Mucosa of stomach (tissue), 1 donor: Measurements from ENCODE around the gene SLC25A44.
"Not testable (repeated sequence)": the region's sequence is repeated elsewhere in the genome, so short reads cannot be mapped to it uniquely, and the experiment has no call there.

Experiments used
- H3K27me3 ChIP-seq: one replicate; pipeline ENCODE4 v1.7.0; 2013; ENCODE audit warnings: mild to moderate bottlenecking, low read length; ENCODE audit not compliant: control insufficient read depth, insufficient read depth
- H3K36me3 ChIP-seq: one replicate; pipeline ENCODE4 v1.7.0; 2013; ENCODE audit warnings: low read length; ENCODE audit not compliant: control insufficient read depth, insufficient read depth
- H3K4me1 ChIP-seq: one replicate; pipeline ENCODE4 v1.7.0; 2013; ENCODE audit warnings: mild to moderate bottlenecking, low read length; ENCODE audit not compliant: control insufficient read depth, insufficient read depth
- H3K4me3 ChIP-seq: one replicate; pipeline ENCODE4 v1.7.0; 2013; ENCODE audit warnings: low read length
- H3K9ac ChIP-seq: one replicate; pipeline ENCODE4 v1.7.0; 2013; ENCODE audit warnings: mild to moderate bottlenecking, low read length, moderate library complexity
- H3K9me3 ChIP-seq: one replicate; pipeline ENCODE4 v1.7.0; 2013; ENCODE audit warnings: mild to moderate bottlenecking, low read length, moderate library complexity; ENCODE audit not compliant: control insufficient read depth
- donor health status: Pancreatic carcinoma.

Gene SLC25A44

DNA sequence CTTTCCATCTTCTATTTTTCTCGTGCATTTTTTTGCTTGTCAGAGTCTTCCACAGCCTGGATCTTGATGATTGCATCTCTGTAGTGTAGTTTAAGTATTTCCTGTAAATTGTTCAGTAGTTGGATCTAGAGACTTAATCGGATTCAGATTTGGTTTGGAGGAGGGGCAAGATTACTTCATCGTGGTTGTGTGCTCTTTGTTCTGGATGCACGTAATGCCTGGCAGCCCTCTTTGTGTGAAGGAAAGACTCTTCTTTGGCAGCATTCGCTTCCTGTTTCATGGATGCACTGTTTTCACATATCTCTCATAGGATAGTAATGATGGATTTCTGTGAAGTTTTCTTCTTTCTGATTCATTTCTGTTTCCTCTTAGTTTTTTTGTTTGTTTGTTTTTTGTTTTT is 26.4 kb upstream of the SLC25A44 start:
- Histone ChIP-seq H3K9me3 (no peaks in the 10 kb centered on the region), H3K36me3 (no peaks in the 10 kb centered on the region), H3K4me1 (no peaks in the 10 kb centered on the region), H3K4me3 (no peak overlapping the region), H3K9ac (no peak overlapping the region), H3K27me3 (no peaks in the 10 kb centered on the region)

DNA sequence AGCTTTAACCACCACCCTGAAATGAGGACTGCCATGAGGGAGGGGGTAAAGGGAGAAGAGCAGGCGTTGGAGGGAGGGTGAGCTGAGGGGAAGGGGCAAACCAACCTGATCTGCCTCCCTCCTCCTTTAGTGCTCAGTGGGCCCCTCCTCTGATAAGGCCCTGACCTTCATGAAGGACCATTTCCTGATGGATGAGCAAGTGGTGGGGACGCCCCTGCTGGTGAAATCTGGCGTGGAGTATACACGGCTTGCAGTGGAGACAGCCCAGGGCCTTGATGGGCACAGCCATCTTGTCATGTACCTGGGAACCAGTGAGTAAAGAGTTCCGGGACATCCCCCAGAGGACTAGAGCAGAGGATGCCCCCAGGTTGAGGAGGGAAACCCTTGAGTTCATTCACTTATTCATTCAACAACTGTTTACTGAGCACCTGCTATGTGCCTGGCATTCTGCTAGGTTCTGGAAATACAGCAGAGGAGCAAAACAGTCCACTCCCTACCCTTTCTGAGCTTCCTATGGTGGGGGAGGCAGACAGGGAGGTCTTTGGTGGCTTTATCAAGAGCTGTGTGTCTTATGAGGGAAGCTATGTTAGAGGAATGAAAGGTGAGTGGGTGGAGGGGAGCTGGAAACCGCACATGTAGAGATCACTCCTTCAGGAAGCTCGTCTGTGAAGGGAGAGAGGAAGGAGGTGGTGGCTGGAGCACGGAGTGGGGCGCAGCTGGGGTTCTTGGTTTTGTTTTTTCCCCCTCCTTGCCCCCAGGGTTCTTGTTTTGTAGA is 21.0 kb upstream of the SLC25A44 start:
- Histone ChIP-seq H3K4me3 (no peak overlapping the region), H3K9me3 (no peaks in the 10 kb centered on the region), H3K36me3 (no peaks in the 10 kb centered on the region), H3K27me3 (no peaks in the 10 kb centered on the region), H3K4me1 (no peaks in the 10 kb centered on the region), H3K9ac (no peak overlapping the region)

DNA sequence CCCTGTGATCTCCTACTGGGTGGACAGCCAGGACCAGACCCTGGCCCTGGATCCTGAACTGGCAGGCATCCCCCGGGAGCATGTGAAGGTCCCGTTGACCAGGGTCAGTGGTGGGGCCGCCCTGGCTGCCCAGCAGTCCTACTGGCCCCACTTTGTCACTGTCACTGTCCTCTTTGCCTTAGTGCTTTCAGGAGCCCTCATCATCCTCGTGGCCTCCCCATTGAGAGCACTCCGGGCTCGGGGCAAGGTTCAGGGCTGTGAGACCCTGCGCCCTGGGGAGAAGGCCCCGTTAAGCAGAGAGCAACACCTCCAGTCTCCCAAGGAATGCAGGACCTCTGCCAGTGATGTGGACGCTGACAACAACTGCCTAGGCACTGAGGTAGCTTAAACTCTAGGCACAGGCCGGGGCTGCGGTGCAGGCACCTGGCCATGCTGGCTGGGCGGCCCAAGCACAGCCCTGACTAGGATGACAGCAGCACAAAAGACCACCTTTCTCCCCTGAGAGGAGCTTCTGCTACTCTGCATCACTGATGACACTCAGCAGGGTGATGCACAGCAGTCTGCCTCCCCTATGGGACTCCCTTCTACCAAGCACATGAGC is 17.2 kb upstream of the SLC25A44 start:
- Histone ChIP-seq H3K27me3 (no peaks in the 10 kb centered on the region), H3K36me3 (no peaks in the 10 kb centered on the region), H3K9me3 (no peaks in the 10 kb centered on the region), H3K4me1 (no peaks in the 10 kb centered on the region), H3K9ac (no peak overlapping the region), H3K4me3 (no peak overlapping the region)

DNA sequence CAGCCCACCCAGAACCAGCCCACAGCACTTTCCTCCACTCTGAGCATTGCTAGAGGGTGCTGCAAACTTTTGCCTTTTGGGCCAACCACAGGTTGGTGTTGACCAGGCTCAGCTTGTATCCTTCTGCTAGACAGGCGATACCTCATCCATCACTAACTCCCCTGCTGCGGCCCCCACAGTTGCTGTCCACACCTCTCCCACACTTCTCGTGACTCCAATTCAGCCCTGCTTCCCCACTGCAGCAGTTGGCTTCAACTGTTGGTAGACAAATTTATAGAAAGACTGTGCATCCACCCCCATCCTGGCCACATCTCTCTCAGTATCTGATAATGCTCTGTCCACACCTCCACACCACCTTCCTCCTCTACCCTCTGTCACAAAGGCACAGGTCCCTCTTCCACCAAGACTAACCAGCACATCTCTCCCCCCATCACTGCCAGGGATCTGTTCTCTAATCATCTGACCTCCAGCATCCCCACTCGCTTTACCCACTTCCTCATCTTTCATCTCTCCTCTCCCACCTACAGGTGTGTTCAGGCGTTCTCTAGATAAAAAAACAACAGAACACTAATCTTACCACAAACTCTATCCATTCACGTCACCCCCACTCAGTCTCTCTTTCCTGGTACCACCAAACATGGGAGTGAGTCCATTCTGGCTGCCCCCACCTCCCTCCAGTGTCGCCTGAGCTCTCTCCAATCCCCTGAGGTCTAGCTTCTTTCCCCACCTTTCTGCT is 15.8 kb upstream of the SLC25A44 start:
- no peaks in the 10 kb centered on the region for H3K36me3 ChIP-seq
- H3K9ac ChIP-seq = no peak overlapping the region
- H3K4me1 ChIP-seq = no peaks in the 10 kb centered on the region
- H3K9me3 ChIP-seq = no peaks in the 10 kb centered on the region
- H3K4me3 ChIP-seq = no peak overlapping the region
- no peaks in the 10 kb centered on the region for H3K27me3 ChIP-seq

DNA sequence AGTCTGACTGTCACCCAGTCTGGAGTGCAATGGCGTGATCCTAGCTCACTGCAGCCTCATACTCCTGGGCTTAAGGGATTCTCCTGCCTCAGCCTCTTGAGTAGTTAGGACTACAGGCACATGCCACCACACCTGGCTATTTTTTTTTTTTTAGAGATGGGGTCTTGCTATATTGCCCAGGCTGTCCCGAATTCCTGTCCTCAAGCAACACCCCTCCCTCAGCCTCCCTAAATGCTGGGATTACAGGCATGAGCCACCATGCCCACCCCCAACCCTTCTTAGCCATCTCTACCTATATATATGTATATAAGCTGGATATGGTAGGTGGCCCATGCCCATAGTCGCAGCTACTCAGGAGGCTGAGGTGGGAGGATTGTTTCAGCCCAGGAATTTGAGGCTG is 13.4 kb upstream of the SLC25A44 start:
- Histone ChIP-seq H3K4me1 (no peaks in the 10 kb centered on the region), H3K9ac (no peak overlapping the region), H3K36me3 (no peaks in the 10 kb centered on the region), H3K4me3 (no peak overlapping the region), H3K9me3 (no peaks in the 10 kb centered on the region), H3K27me3 (no peaks in the 10 kb centered on the region)

DNA sequence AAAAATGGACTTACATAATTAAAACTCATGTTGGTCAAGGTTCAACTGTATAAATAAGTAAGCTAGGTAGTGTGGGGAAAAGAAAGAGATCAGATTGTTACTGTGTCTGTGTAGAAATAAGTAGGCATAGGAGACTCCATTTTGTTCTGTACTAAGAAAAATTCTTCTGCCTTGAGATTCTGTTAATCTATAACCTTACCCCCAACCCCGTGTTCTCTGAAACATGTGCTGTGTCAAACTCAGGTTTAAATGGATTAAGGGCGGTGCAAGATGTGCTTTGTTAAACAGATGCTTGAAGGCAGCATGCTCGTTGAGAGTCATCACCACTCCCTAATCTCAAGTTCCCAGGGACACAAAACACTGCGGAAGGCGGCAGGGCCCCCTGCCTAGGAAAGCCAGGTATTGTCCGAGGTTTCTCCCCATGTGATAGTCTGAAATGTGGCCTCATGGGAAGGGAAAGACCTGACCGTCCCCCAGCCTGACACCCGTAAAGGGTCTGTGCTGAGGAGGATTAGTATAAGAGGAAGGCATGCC is 12.4 kb upstream of the SLC25A44 start:
- H3K4me3 ChIP-seq, H3K27me3 ChIP-seq, H3K9ac ChIP-seq, H3K9me3 ChIP-seq, H3K36me3 ChIP-seq, H3K4me1 ChIP-seq: not testable (repeated sequence)

DNA sequence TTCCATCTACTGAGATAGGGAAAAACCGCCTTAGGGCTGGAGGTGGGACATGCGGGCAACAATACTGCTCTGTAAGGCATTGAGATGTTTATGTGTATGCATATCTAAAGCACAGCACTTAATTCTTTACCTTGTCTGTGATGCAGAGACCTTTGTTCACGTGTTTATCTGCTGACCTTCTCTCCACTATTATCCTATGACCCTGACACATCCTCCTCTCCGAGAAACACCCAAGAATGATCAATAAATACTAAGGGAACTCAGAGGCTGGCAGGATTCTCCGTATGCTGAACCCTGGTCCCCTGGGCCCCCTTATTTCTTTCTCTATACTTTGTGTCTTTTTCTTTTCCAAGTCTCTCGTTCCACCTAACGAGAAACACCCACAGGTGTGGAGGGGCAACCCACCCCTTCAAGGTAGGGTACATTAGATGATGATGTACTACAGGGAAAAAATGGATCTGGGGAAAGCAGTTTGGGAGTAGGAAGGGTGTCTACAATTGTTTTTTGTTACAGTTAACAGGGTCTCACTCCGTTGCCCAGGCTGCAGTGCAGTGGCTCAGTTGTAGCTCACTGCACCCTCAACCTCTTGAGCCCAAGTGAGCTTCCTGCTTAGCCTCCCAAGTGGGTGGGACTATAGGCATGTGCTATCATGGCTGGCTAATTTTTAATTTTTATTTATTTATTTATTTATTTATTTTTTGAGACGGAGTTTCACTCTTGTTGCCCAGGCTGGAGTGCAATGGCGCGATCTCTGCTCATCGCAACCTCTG is 11.7 kb upstream of the SLC25A44 start:
- not testable (repeated sequence) for H3K9me3 ChIP-seq, H3K4me3 ChIP-seq, H3K9ac ChIP-seq, H3K27me3 ChIP-seq, H3K4me1 ChIP-seq, H3K36me3 ChIP-seq

DNA sequence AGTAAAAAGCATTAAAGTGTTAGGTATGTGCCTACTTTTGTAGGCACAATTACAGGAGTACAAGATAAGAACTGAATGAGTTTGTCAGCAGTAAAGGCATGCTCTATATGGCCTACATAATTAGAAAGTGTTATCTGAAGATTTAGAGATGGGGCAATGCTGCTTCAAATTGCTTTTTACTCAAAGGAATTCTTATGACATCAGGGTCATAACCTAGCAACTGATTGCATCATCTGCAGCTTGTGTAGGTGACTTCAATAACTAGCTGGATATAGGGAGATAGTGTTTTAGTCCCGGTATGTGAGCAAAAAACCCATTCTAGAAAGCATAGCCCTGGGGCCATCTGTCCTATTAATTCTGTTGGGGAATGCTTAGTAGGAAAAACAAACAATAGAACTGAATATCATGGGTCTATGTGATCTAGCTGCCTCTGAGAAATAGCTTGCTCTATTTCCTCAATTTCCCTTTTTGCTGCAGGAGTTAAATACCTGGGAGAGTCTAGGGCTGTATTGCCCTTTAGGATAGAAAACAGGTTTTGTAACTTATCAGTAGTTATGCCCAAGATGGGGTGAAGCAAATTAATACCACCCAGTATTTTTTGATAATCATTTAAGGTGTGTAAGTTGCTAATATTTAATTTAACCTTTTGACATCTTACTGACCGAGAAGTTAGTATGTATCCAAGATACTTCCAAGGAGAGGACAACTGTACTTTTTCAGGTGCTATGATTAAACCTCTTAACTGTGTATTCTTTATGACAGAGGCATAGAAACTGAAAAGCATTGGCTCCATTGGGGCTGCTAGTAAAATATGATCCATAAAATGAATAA is 7.3 kb upstream of the SLC25A44 start:
- H3K9ac ChIP-seq, H3K4me1 ChIP-seq, H3K9me3 ChIP-seq, H3K4me3 ChIP-seq, H3K36me3 ChIP-seq, H3K27me3 ChIP-seq: not testable (repeated sequence)

DNA sequence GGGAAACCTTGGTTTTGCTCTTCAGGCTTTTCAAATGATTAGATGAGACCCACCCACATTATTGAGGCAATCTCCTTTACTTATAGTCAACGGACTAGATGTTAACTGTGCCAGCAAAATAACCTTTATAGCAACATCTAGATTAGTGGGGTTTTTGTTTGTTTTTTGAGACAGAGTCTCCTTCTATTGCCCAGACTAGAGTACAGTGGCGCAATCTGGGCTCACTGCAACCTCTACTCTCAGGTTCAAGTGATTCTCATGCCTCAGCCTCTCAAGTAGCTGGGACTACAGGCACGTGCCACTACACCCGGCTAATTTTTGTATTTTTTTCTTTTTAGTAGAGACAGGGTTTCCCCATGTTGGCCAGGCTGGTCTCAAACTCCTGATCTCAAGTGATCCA is 3.6 kb upstream of the SLC25A44 start:
- H3K27me3 ChIP-seq, H3K9me3 ChIP-seq, H3K9ac ChIP-seq: not testable (repeated sequence)

DNA sequence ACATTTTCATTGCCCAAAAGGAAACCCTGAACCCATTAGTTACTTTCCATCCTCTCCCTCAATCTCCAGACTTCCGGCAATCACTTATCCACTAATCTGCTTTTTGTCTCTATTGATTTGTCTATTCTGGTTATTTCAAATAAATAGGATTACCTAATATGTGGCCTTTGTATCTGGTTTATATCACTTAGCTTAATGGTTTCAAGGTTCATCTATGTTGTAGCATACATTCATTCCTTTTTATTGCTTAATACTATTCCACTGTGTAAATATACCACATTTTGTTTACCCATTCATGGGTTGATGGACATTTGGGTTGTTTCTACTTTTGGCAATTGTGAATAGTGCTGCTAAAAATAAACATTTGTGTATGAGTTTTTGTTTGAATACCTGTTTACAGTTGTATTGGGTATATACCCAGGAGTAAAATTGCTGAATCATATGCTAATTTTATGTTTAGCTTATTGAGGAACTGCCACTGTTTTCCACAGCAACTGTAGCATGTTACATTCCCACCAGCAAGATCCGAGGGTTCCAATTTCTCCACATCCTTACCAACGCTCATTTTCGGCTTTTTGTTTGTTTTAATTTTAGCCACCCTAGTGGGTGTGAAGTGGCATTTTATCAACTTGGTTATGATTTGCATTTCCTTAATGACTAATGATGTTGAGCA is 2.5 kb upstream of the SLC25A44 start:
- H3K4me3 ChIP-seq = no peak overlapping the region

More for the DNA sequence above, 3.6 kb upstream of the SLC25A44 start:
- not testable (repeated sequence) for H3K36me3 ChIP-seq, H3K4me1 ChIP-seq, H3K4me3 ChIP-seq

DNA sequence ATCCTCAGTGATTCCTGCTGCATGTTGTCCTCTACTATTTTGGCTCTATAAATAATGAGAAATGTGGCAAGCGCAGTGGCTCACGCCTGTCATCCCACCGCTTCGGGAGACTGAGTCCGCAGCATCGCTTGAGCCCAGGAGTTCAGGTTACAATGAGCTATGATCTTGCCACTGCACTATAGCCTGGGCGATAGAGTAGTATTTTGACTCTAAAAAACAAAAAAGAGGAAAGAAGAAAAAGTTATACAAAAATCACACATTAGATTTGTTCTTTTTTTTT is 756 bp upstream of the SLC25A44 start:
- Histone ChIP-seq H3K36me3 (no peaks in the 10 kb centered on the region), H3K27me3 (no peaks in the 10 kb centered on the region), H3K9ac (peak overlapping the region; percentile 65), H3K9me3 (no peaks in the 10 kb centered on the region), H3K4me1 (peaks cover 6% of the 10 kb centered on the region), H3K4me3 (peak overlapping the region; percentile 95)

More for the DNA sequence above, 2.5 kb upstream of the SLC25A44 start:
- no peaks in the 10 kb centered on the region for H3K9me3 ChIP-seq
- H3K9ac ChIP-seq = no peak overlapping the region
- H3K36me3 ChIP-seq = no peaks in the 10 kb centered on the region
- H3K27me3 ChIP-seq = no peaks in the 10 kb centered on the region
- peaks cover 6% of the 10 kb centered on the region for H3K4me1 ChIP-seq
